Smooth muscle cell (in vitro differentiated cells): ENCODE data around the gene GSG1L. TPM values are rescaled to one million over a fixed set of nuclear protein-coding genes. Genes with fewer than 3 reads are reported as not detected.

Source experiments
- DNase-seq: peaks from one replicate; lab custom pipeline; 2025; ENCODE audit not compliant: unreplicated experiment; lab: John Stamatoyannopoulos, UW
- H2AFZ ChIP-seq: fragments of 200-600 bp; sonication (generic); 2 replicates; pipeline ENCODE4 v1.6.0; 2016; ENCODE audit warnings: antibody characterized with exemption, low read depth, mild to moderate bottlenecking
- H3F3A ChIP-seq: fragments of 200-600 bp; sonication (generic); 2 replicates; pipeline ENCODE4 v1.6.0; 2017; ENCODE audit warnings: antibody characterized with exemption, low read depth
- H3K27ac ChIP-seq: fragments of 200-600 bp; sonication (generic); 2 replicates; pipeline ENCODE4 v1.5.1; 2016; ENCODE audit warnings: low read depth, mild to moderate bottlenecking
- H3K27me3 ChIP-seq: fragments of 200-600 bp; sonication (generic); 2 replicates; pipeline ENCODE4 v1.6.1; 2016; ENCODE audit warnings: low read depth, mild to moderate bottlenecking
- H3K36me3 ChIP-seq: fragments of 200-600 bp; sonication (generic); 2 replicates; pipeline ENCODE4 v1.5.1; 2016; ENCODE audit warnings: low read depth
- H3K4me1 ChIP-seq: fragments of 200-600 bp; sonication (generic); 2 replicates; pipeline ENCODE4 v1.5.1; 2016; ENCODE audit warnings: low read depth
- H3K4me2 ChIP-seq: fragments of 200-600 bp; sonication (generic); 2 replicates; pipeline ENCODE4 v1.6.0; 2016; ENCODE audit warnings: mild to moderate bottlenecking
- H3K4me3 ChIP-seq: fragments of 200-600 bp; sonication (generic); 2 replicates; pipeline ENCODE4 v1.5.1; 2016; ENCODE audit warnings: mild to moderate bottlenecking
- H3K79me2 ChIP-seq: fragments of 200-600 bp; sonication (generic); 2 replicates; pipeline ENCODE4 v1.6.0; 2016; ENCODE audit warnings: low read depth, mild to moderate bottlenecking
- H3K9ac ChIP-seq: fragments of 200-600 bp; sonication (generic); 2 replicates; pipeline ENCODE4 v1.6.0; 2016; ENCODE audit warnings: low read depth
- H3K9me3 ChIP-seq: fragments of 200-600 bp; sonication (generic); replicated peaks from 2 replicates; pipeline ENCODE4 v1.5.1; 2016; ENCODE audit warnings: low read depth
- H4K20me1 ChIP-seq: fragments of 200-600 bp; sonication (generic); 2 replicates; pipeline ENCODE4 v1.6.0; 2016; ENCODE audit warnings: low read depth
- CTCF ChIP-seq: fragments of 200-600 bp; sonication (generic); IDR thresholded peaks from 2 replicates; pipeline ENCODE4 v1.5.1; 2017; ENCODE audit warnings: borderline replicate concordance, mild to moderate bottlenecking, antibody characterized with exemption; ENCODE audit not compliant: insufficient read depth, poor library complexity, severe bottlenecking
- WGBS: methylation state at CpG from one replicate; pipeline ENCODE4 v1.1.7; 2016; ENCODE audit warnings: low lambda C conversion rate; 5-methylcytosine and 5-hydroxymethylcytosine counted together
- polyA plus RNA-seq: library from polyadenylated mRNA; unstranded; fragments of >200 nt; fragmentation: Nextera tagmentation; extraction: Ambion mirVana; gene quantifications from 2 replicates; pipeline ENCODE4 v1.2.1, GENCODE V29; 2016
- total RNA-seq: library from RNA; depleted of rRNA; stranded (reverse); fragments of >200 nt; gene quantifications from 2 replicates; pipeline ENCODE4 v1.2.3, GENCODE V29; 2014

The GSG1L gene
- total and polyA plus RNA-seq, 2 experiments from 2014 or later, result 0.31 TPM; not detected in 1

DNA sequence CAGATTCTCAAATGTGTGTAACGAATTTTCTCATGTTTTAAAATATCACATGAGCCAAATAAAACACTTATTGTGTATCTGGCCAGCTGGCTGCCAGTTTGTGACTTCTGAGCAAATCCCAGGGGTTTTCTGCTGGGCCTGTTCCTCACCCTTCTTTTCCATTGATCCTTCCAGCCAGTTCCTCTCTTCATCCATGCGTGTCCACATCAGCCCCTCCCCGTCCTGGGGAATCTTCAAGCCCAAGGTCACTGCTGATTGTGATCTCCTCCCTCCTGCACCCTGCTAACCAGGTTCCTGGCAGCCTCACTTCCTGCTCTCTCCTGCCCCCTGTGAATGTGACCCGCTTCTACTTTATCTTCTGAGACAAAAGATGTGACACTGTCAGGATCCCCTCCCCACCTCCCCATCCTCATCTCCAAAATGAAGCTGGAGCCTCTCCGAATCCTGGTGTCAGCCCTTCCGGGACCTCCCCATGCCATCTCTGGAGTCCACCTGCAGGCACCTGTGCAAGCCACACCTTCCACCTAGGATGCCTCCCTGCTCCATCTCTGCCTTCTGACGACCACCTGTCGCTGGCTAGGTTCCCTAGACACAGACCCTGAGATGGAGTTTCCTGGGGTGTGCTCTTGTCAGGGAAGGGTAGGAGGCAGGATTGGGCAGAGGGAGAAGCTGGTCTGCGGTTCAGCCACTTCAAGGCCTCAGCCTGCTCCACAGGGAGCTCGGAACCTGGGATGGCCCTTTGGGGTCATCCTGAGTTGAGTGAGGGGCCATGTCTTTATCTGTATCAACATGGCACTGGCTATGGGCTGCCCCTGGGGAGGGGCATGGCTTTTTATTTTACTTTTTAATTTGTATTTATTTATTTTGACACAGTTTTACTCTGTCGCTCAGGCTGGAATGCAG, 308.5 kb downstream of the GSG1L start:
- DNase-seq, result no peak
- Histone ChIP-seq H3K36me3 (no peaks in the 10 kb centered on the region), H3K27ac (no peak overlapping the region), H3K79me2 (no peaks in the 10 kb centered on the region), H3K4me2 (no peak overlapping the region), H3K4me3 (no peak overlapping the region), H3K9me3 (no peaks in the 10 kb centered on the region), H3K9ac (no peak overlapping the region), H4K20me1 (no peaks in the 10 kb centered on the region), H2AFZ (no peak overlapping the region), H3K27me3 (no peaks in the 10 kb centered on the region), H3K4me1 (no peaks in the 10 kb centered on the region), H3F3A (peaks cover 12% of the 10 kb centered on the region)
- 95% methylated on average over 11 of the region's 11 CpGs for WGBS
- no peak for TF ChIP-seq CTCF

DNA sequence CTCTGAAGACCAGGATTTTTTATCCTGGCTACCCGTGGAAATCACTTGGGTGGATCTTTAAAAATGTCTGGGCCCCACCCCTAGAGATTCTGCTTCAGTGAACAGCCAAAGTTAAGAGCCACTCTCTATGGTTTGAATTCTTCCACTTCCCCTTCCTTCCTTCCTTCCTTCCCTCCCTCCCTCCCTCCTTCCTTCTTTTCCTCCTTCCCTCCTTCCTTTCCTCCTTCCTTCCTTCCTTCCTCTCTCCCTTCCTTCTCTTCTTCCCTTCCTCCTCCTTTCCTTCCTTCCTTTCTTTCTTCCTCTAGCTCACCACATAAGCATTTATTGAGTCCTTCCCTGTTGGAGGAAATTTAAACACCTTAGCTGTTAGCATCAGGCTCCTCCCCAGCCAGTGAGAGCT, 310.0 kb downstream of the GSG1L start:
- WGBS, result 88% methylated on average over 1 of the region's 1 CpG
- H3K9me3 ChIP-seq, result no peaks in the 10 kb centered on the region
- no peak for TF ChIP-seq CTCF
- no peaks in the 10 kb centered on the region for H3K27me3 ChIP-seq
- H3K4me1 ChIP-seq, result no peaks in the 10 kb centered on the region
- H3K4me3 ChIP-seq, result no peak overlapping the region
- H3K79me2 ChIP-seq, result no peaks in the 10 kb centered on the region
- no peak overlapping the region for H3K4me2 ChIP-seq
- H2AFZ ChIP-seq, result no peak overlapping the region
- H4K20me1 ChIP-seq, result no peaks in the 10 kb centered on the region
- H3F3A ChIP-seq, result peaks cover 1% of the 10 kb centered on the region
- no peak for DNase-seq
- H3K27ac ChIP-seq, result no peak overlapping the region
- H3K9ac ChIP-seq, result no peak overlapping the region
- H3K36me3 ChIP-seq, result no peaks in the 10 kb centered on the region

GRCh38 chr16:27752241-27752640, 311.3 kb downstream of the GSG1L start:
- 98% methylated on average over 4 of the region's 4 CpGs for WGBS
- Histone ChIP-seq H4K20me1 (no peaks in the 10 kb centered on the region), H3K4me1 (no peaks in the 10 kb centered on the region), H2AFZ (no peak overlapping the region), H3K79me2 (no peaks in the 10 kb centered on the region), H3K4me3 (no peak overlapping the region), H3K9ac (no peak overlapping the region), H3K27me3 (no peaks in the 10 kb centered on the region), H3K4me2 (no peak overlapping the region), H3K9me3 (no peaks in the 10 kb centered on the region), H3F3A (no peaks in the 10 kb centered on the region), H3K27ac (no peak overlapping the region), H3K36me3 (no peaks in the 10 kb centered on the region)
- TF ChIP-seq CTCF, result no peak
- no peak for DNase-seq

DNA sequence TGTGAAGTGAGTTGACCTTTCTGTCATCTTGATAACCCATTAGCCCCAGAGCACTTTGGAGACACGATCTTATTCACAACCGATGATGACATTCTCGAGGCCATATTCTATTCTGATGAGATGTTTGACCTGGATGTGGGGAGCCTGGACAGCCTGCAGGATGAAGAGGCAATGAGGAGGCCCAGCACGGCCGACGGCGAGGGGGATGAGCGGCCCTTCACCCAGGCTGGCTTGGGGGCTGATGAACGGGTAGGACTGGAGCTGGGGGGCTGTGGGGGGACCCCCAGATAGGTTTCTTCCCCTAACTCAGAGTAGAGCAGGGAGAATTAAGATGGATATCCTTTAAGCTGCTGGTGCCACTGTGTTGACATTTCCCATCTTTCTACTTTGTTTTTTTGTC, 311.8 kb downstream of the GSG1L start:
- Histone ChIP-seq H3K9me3 (no peaks in the 10 kb centered on the region), H3K27ac (no peak overlapping the region), H3K79me2 (no peaks in the 10 kb centered on the region), H2AFZ (no peak overlapping the region), H4K20me1 (no peaks in the 10 kb centered on the region), H3K4me2 (no peak overlapping the region), H3K27me3 (no peaks in the 10 kb centered on the region), H3F3A (no peaks in the 10 kb centered on the region), H3K4me3 (no peak overlapping the region), H3K9ac (no peak overlapping the region), H3K36me3 (no peaks in the 10 kb centered on the region), H3K4me1 (no peaks in the 10 kb centered on the region)
- WGBS, result 96% methylated on average over 9 of the region's 9 CpGs
- TF ChIP-seq CTCF, result no peak
- DNase-seq, result no peak
